ENCODE results near the gene PPM1D.
"Not testable (repeated sequence)": the region's sequence is repeated elsewhere in the genome, so short reads cannot be mapped to it uniquely, and the experiment has no call there.

Gene PPM1D

GRCh38 chr17:60594170-60594569 is 5.8 kb upstream of the PPM1D start:
- DNase-seq = not testable (repeated sequence)

- no peak for DNase-seq
Measured at GRCh38 chr17:60594734-60595133, 5.3 kb upstream of the PPM1D start.

- DNase-seq = no peak
Measured at GRCh38 chr17:60597297-60597696, 2.7 kb upstream of the PPM1D start.

- peak; percentile 18 for DNase-seq
Measured at GRCh38 chr17:60598001-60598736, 1.8 kb upstream of the PPM1D start.

- DNase-seq = no peak
Measured at GRCh38 chr17:60599220-60599619, 773 bp upstream of the PPM1D start.

GRCh38 chr17:60600490-60601446 is 775 bp downstream of the PPM1D start:
- DNase-seq = peak; percentile 95

- peak; percentile 96 for DNase-seq
Measured at GRCh38 chr17:60601447-60602384, 1.7 kb downstream of the PPM1D start.

- no peak for DNase-seq
Measured at GRCh38 chr17:60602385-60602742, 2.4 kb downstream of the PPM1D start.

GRCh38 chr17:60602871-60603270 is 2.9 kb downstream of the PPM1D start:
- DNase-seq = peak; percentile 30

GRCh38 chr17:60603477-60603876 is 3.5 kb downstream of the PPM1D start:
- not testable (repeated sequence) for DNase-seq

GRCh38 chr17:60604686-60605334 is 4.8 kb downstream of the PPM1D start:
- DNase-seq = no peak

- DNase-seq = no peak
Measured at GRCh38 chr17:60606036-60606435, 6.0 kb downstream of the PPM1D start.

GRCh38 chr17:60610473-60610872 is 10.5 kb downstream of the PPM1D start:
- no peak for DNase-seq

GRCh38 chr17:60611321-60611720 is 11.3 kb downstream of the PPM1D start:
- not testable (repeated sequence) for DNase-seq

- DNase-seq = no peak
Measured at GRCh38 chr17:60613325-60613724, 13.3 kb downstream of the PPM1D start.

GRCh38 chr17:60613796-60614195 is 13.8 kb downstream of the PPM1D start:
- DNase-seq = not testable (repeated sequence)

- DNase-seq = not testable (repeated sequence)
Measured at GRCh38 chr17:60614247-60614646, 14.3 kb downstream of the PPM1D start.

- DNase-seq = no peak
Measured at GRCh38 chr17:60615108-60615507, 15.1 kb downstream of the PPM1D start.

GRCh38 chr17:60615840-60616239 is 15.8 kb downstream of the PPM1D start:
- DNase-seq = no peak

GRCh38 chr17:60618080-60618479 is 18.1 kb downstream of the PPM1D start:
- DNase-seq = no peak

GRCh38 chr17:60618854-60619526 is 19.0 kb downstream of the PPM1D start:
- DNase-seq = no peak

GRCh38 chr17:60622961-60623360 is 23.0 kb downstream of the PPM1D start:
- no peak for DNase-seq
